Ovary (tissue), 3 donors: ENCODE data around the gene RABGEF1.
"Not testable (repeated sequence)": the region's sequence is repeated elsewhere in the genome, so short reads cannot be mapped to it uniquely, and the experiment has no call there.

Experiments
- CTCF ChIP-seq, 3 donors: fragments of 450-650 bp in 2 of 3; fragments of 200-600 bp in 1 of 3; IDR thresholded peaks; one replicate each; pipeline versions ENCODE4 v1.5.1 to v1.8.0; 2016 to 2022; ENCODE audit warnings: antibody characterized with exemption in 3 of 3, mild to moderate bottlenecking in 1 of 3
- EP300 ChIP-seq: sonication (generic); formaldehyde crosslinking; IDR thresholded peaks from one replicate; pipeline ENCODE4 v1.6.1; 2017; ENCODE audit warnings: antibody characterized with exemption
- POLR2A ChIP-seq: fragments of 450-650 bp; IDR thresholded peaks from one replicate; pipeline ENCODE4 v1.6.1; 2017; ENCODE audit warnings: antibody characterized with exemption, mild to moderate bottlenecking, moderate library complexity
- donor health status: DM: no; HTN: no; CAD: no.

DNA sequence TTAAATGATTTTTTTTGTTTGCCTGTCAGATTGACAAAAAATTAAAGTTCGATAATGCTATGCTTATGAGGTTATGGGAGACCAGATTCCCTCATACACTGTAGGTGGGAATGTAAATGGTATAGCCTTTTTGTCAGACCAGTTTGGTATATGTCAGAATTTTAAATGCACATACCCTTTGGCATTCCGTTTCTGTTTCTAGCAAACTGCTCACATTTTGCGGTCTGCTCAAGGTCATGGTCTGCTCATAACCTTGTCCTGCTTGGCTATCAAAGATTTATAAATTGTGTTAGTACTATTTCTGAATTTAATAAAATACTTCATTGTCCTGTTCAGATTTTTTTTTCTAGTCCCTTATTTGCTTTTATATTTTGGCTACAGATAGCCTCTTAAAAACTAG is 15.7 kb downstream of the RABGEF1 start:
- TF ChIP-seq EP300; CTCF (IDR thresholded peaks at IDR 0.05); POLR2A: not testable (repeated sequence)
